OCI-LY7 (cell line): ENCODE measurements around the gene LATS2.

Experiments used
- EZH2phosphoT487 ChIP-seq: fragments of 200-600 bp; sonication (generic); IDR thresholded peaks from 2 replicates; pipeline ENCODE4 v1.6.1; 2018; ENCODE audit warnings: low read depth, borderline replicate concordance, mild to moderate bottlenecking, mixed run types, antibody characterized with exemption, low read length, moderate library complexity, mixed read lengths
- TF ChIP-seq, protein P1 (sequence below): fragments of 200-600 bp; sonication (generic); conservative IDR thresholded peaks from 2 replicates; pipeline ENCODE4 v1.5.1; 2014; ENCODE audit warnings: mild to moderate bottlenecking, antibody characterized with exemption, low read length, moderate library complexity, mixed read lengths

DNA sequence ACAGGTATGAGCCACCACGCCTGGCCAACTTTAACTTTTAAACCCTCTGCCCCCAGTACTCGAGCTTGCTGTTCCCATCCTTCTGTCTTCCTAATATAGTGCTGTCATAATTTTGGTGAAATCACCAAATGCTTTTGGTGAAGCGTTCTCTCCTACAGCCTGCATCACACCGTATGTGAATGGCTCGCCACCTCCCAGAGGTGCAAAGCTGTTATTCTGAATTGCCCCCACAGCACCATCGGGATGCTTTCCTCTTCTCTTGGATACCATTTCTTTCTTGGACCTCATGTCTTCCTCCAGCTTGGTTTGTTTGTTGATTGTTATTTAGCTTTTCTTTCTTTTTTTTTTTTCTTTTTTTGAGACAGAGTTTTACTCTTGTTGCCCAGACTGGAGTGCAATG, 105.9 kb downstream of the LATS2 start:
- TF ChIP-seq, protein P1, sequence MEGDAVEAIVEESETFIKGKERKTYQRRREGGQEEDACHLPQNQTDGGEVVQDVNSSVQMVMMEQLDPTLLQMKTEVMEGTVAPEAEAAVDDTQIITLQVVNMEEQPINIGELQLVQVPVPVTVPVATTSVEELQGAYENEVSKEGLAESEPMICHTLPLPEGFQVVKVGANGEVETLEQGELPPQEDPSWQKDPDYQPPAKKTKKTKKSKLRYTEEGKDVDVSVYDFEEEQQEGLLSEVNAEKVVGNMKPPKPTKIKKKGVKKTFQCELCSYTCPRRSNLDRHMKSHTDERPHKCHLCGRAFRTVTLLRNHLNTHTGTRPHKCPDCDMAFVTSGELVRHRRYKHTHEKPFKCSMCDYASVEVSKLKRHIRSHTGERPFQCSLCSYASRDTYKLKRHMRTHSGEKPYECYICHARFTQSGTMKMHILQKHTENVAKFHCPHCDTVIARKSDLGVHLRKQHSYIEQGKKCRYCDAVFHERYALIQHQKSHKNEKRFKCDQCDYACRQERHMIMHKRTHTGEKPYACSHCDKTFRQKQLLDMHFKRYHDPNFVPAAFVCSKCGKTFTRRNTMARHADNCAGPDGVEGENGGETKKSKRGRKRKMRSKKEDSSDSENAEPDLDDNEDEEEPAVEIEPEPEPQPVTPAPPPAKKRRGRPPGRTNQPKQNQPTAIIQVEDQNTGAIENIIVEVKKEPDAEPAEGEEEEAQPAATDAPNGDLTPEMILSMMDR: no peak
- no peak for TF ChIP-seq EZH2phosphoT487
